Retinal pigment epithelial cell (primary cell): ENCODE results near the gene MCCC1.
A peak's percentile ranks its signal among the peaks of the same experiment; 100 is the strongest.

Source experiments
- DNase-seq: peaks from one replicate; pipeline ENCODE4 v3.0.0-alpha.2; 2010; ENCODE audit warnings: low read depth
- H3K4me3 ChIP-seq: 2 replicates; pipeline ENCODE4 v1.5.1; 2011; ENCODE audit warnings: mild to moderate bottlenecking, low read length, control low read depth, moderate library complexity
- CTCF ChIP-seq: conservative IDR thresholded peaks from 2 replicates; pipeline ENCODE4 v1.5.1; 2011; ENCODE audit warnings: low read depth, low read length, control low read depth, inconsistent platforms

The MCCC1 gene

GRCh38 chr3:182981038-182981380, 118.3 kb downstream of the MCCC1 start:
- peak overlapping the region; percentile 66 for H3K4me3 ChIP-seq
- DNase-seq: no peak
- TF ChIP-seq CTCF: no peak

DNA sequence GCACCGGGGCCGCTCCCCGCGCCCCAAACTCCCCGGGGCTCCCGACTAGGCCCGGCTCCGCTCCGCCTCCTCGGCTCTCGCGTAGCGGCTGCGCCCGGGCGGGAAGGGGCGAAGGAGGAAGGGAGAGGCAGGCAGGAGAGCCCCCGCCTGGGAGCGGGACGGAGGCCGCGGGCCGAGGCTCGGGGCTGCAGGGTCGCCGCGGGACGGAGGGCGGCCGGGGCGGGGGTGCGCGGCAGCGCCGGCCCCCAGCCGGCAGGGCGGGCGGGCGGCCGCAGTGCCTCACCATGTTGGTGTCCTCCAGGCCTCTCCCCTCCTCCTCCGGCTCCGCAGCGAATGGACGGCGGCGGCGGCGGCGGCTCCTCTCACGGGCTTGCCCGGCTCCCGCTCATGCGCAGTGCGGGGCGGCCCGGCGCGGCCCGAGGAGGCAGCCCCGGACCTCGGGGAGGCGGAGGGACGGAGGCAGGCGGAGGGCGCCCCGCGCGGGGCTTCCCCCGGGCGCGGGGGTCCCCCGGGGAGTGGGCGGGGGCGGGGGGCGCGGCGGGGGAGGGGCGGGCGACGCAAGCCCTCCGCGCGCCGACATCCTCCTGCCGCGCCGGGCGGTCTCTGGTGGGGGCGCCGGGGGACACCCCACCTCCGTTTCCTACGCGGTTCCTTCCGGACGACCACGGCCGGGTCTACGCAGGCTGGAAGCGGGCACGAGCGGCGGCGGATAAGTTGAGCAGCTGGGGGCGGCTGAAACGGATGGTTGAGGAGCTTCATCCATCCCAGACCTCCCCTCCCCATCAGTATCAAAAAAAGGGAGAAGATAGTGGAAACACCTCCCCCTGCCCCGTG, 118.9 kb downstream of the MCCC1 start, which contains the start of gene DCUN1D1:
Gene DCUN1D1, minus strand, starts transcription at position 335 of the 834 bp plus-strand sequence. Its CDS starts 49 bp downstream, at position 286.
- DNase-seq: peak; percentile 18
- no peak for TF ChIP-seq CTCF
- H3K4me3 ChIP-seq: peak within 1 kb of the TSS; percentile 92

DNA sequence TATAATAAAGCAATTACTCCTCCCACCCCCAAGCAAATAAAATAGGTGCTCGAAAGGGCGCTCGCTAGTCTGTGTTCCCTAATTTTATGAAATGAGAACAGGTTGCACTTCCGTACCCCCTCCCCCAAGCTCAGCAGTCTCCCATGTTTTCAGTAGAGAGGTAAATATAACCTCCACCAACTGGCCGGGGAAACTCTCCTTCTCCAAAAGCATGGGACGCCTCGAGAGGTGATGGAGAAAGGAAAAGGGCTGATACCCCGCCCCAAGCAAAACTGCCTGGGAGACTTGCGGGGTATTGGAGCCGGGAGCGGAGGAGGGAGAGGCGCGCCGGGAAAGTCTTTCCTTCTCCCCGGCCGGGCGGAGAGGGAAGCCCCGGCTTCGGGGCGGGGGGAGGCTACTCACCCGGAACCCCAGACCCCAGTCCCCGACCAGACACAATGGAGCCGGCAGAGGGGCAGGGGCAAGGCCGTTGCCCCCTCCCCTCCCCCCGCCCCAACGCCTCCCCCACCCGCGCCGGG, 119.6 kb downstream of the MCCC1 start:
- no peak for TF ChIP-seq CTCF
- H3K4me3 ChIP-seq: peak overlapping the region; percentile 92
- no peak for DNase-seq

DNA sequence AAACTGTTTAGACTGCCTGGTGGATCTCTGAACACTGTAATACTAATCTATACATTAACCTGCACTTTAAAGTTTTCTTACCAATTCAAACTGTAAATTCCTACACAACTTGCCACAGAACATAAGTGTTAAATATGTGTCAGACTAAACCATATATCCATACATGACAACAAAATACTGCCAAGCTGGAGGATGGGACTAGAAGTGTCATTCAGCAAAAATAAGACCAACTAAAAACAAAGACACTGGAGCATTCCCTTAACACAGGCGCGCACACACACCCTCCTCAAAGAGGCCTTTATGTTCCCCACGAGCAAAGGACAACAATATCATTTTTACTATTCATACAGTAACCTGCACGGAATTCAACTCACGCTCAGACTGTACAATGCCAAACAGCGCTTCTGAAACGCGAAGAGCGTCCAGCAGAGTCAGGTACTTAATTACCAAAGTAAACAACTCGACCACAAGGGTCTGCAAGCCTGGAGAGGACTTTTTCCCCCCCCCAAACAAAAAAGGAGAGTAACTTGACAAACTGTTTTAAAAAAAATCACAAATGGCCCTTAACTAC, 120.1 kb downstream of the MCCC1 start:
- H3K4me3 ChIP-seq: peak overlapping the region; percentile 92
- DNase-seq: no peak

GRCh38 chr3:182978387-182978786, 120.9 kb downstream of the MCCC1 start:
- no peak overlapping the region for H3K4me3 ChIP-seq
- no peak for DNase-seq
- no peak for TF ChIP-seq CTCF

More for the DNA sequence above, 120.1 kb downstream of the MCCC1 start:
- no peak for TF ChIP-seq CTCF

DNA sequence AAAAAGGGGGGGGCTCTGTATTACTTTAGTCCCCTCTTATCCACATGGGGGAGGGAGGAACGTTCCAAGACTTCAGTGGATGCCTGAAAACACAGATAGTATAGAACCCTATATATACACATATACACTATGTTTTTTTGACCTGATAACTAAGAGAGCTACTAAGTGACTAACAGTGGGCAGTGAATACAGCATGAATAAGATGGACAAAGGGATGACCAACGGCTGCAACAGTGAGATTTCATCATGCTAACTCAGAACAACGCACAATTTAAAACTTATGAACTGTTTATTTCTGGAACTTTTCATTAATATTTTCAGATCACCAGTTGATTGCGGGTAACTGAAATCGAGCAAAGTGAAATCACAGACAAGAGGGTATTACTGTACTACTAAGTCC, 126.2 kb downstream of the MCCC1 start:
- DNase-seq: no peak
- H3K4me3 ChIP-seq: no peak overlapping the region
- no peak for TF ChIP-seq CTCF

DNA sequence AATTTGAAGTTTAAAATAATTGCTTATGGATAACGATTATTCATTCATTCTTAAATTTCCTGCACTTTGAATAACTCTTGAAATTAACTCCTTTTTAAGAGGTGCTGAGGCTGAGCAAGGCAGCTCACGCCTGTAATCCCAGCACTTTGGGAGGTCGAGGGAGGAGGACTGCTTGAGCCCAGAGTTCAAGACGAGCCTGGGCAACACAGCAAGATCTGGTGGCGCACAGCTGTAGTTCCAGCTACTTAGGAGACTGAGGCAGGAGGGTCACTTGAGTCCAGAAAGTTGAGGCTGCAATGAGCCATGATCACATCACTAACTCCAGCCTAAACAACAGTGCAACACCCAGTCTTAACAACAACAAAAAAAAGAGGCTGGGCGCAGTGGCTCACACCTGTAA, 126.9 kb downstream of the MCCC1 start:
- TF ChIP-seq CTCF: no peak
- no peak overlapping the region for H3K4me3 ChIP-seq
- DNase-seq: no peak
